Ascending aorta (tissue), 2 donors: ENCODE results near the gene NME7. TPM values are rescaled to one million over a fixed set of nuclear protein-coding genes. Genes with fewer than 3 reads are reported as not detected.

Source experiments
- DNase-seq, 2 donors: peaks; one replicate each; pipeline ENCODE4 v3.0.0-alpha.2; 2019; ENCODE audit warnings: low spot score in 2 of 2
- H3K27ac ChIP-seq, 2 donors: fragments of 200-600 bp; sonication (generic); one replicate each; pipeline ENCODE4 v1.5.1; 2016 to 2017; ENCODE audit warnings: mild to moderate bottlenecking in 1 of 2
- H3K27me3 ChIP-seq: fragments of 200-600 bp; sonication (generic); one replicate; pipeline ENCODE4 v1.5.1; 2017
- H3K36me3 ChIP-seq, 2 donors: fragments of 200-600 bp; sonication (generic); one replicate each; pipeline ENCODE4 v1.5.1; 2016
- H3K4me1 ChIP-seq, 2 donors: fragments of 200-600 bp; sonication (generic); one replicate each; pipeline ENCODE4 v1.5.1; 2016 to 2017; ENCODE audit warnings: mild to moderate bottlenecking in 1 of 2
- H3K4me3 ChIP-seq, 2 donors: fragments of 200-600 bp; sonication (generic); one replicate each; pipeline ENCODE4 v1.5.1; 2016 to 2017; ENCODE audit warnings: mild to moderate bottlenecking in 1 of 2
- H3K9me3 ChIP-seq, 2 donors: fragments of 200-600 bp; sonication (generic); one replicate each; pipeline ENCODE4 v1.5.1; 2016
- intact Hi-C: fragments of 100-400 bp; cut with DNase I; formaldehyde crosslinking; loops from one replicate; pipeline ENCODE4 v1.15.1; 2023
- total RNA-seq: library from RNA; depleted of rRNA; stranded (reverse); fragments of >200 nt; gene quantifications from one replicate; pipeline ENCODE4 v1.1.0, GENCODE V29; 2016
- TF ChIP-seq, protein P1 (sequence below), 3 experiments: fragments of 200-600 bp in 2 of 3; fragments of 450-650 bp in 1 of 3; sonication (generic) in 2 of 3; IDR thresholded peaks; one replicate each; pipeline ENCODE4 v1.5.1; 2016 to 2019; ENCODE audit warnings: antibody characterized with exemption in 3 of 3, mild to moderate bottlenecking in 1 of 3, moderate library complexity in 1 of 3

The NME7 gene
- total RNA-seq, 1 donor from 2014 or later = 4.9 TPM

DNA sequence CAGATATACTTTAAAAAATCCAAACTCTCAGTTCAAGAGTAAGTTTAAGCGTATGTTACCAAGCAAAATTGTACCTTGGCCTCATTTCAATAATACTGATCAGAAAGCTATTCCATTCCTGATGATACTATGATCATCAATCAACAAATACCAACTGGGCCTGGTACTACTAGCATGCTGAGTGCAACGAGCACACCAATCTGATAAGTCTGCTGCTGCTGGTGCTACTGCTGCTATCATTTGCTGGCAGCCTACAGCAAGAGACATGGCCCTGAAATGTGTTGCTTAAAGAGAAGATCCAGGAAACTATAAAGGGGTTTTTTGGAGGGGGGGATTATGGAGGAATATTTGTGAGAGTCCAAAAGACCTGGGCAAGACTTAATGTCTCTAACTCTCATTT is 39.7 kb downstream of the NME7 start:
- DNase-seq = no peak
- Histone ChIP-seq H3K27ac (no peak overlapping the region), H3K27me3 (no peaks in the 10 kb centered on the region), H3K36me3 (no peaks in the 10 kb centered on the region), H3K4me1 (no peaks in the 10 kb centered on the region), H3K4me3 (no peak overlapping the region), H3K9me3 (peaks cover 0 to 34% of the 10 kb centered on the region in 2 donors)
- intact Hi-C loops = no loop called here
- TF ChIP-seq, protein P1, sequence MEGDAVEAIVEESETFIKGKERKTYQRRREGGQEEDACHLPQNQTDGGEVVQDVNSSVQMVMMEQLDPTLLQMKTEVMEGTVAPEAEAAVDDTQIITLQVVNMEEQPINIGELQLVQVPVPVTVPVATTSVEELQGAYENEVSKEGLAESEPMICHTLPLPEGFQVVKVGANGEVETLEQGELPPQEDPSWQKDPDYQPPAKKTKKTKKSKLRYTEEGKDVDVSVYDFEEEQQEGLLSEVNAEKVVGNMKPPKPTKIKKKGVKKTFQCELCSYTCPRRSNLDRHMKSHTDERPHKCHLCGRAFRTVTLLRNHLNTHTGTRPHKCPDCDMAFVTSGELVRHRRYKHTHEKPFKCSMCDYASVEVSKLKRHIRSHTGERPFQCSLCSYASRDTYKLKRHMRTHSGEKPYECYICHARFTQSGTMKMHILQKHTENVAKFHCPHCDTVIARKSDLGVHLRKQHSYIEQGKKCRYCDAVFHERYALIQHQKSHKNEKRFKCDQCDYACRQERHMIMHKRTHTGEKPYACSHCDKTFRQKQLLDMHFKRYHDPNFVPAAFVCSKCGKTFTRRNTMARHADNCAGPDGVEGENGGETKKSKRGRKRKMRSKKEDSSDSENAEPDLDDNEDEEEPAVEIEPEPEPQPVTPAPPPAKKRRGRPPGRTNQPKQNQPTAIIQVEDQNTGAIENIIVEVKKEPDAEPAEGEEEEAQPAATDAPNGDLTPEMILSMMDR (IDR thresholded peaks at IDR 0.05) = no peak

DNA sequence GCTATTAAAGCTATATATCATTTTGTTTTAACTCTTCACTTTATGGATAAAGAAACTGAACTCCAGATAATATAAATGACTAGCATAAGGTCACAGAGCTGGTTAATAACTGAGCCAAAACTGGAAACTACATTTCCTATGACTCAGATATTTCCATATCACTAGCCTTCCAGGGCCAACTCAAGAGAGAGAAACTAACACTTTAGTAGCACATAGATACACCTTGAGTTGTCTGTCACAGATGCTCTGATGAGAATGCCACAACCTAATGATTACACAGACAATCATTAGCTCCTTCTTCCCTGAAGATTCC is 40.7 kb downstream of the NME7 start:
- Histone ChIP-seq H3K4me1 (no peaks in the 10 kb centered on the region), H3K4me3 (no peak overlapping the region), H3K36me3 (no peaks in the 10 kb centered on the region), H3K9me3 (peaks cover 0 to 25% of the 10 kb centered on the region in 2 donors), H3K27ac (no peak overlapping the region), H3K27me3 (no peaks in the 10 kb centered on the region)
- intact Hi-C loops = no loop called here
- TF ChIP-seq, protein P1 (IDR thresholded peaks at IDR 0.05) = no peak
- DNase-seq = no peak

GRCh38 chr1:169326261-169326955 is 41.2 kb downstream of the NME7 start:
- intact Hi-C loops = no loop called here
- H3K4me3 ChIP-seq = no peak overlapping the region
- H3K27me3 ChIP-seq = no peaks in the 10 kb centered on the region
- DNase-seq = no peak
- no peak overlapping the region for H3K27ac ChIP-seq
- no peaks in the 10 kb centered on the region for H3K36me3 ChIP-seq
- peaks cover 0 to 20% of the 10 kb centered on the region in 2 donors for H3K9me3 ChIP-seq
- TF ChIP-seq, protein P1 (IDR thresholded peaks at IDR 0.05) = no peak
- H3K4me1 ChIP-seq = no peaks in the 10 kb centered on the region

DNA sequence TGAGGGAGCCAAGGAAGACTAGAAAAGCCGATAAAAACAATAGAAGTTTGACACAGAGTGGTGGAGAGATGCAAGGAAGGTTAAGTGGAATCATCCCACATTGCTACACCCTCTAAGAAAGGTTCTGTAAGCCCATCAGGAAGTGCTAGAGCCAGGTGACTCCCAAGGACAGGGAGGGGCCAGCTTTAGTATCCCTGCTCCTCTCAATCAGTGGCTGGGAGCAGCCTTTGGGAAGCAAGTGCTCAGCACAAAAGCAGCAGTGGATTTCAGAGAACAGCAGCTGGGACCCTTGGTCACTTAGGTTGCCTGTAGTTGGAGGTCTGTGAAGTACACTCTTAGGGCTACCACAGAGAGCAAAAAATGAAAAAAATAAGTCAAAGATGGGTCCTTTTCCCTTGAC is 42.5 kb downstream of the NME7 start:
- Histone ChIP-seq H3K36me3 (no peaks in the 10 kb centered on the region), H3K27me3 (no peaks in the 10 kb centered on the region), H3K4me3 (no peak overlapping the region), H3K4me1 (no peaks in the 10 kb centered on the region), H3K9me3 (peaks cover 0 to 8% of the 10 kb centered on the region in 2 donors), H3K27ac (no peak overlapping the region)
- TF ChIP-seq, protein P1 (IDR thresholded peaks at IDR 0.05) = no peak
- intact Hi-C loops = no loop called here
- DNase-seq = no peak

- H3K36me3 ChIP-seq = no peaks in the 10 kb centered on the region
- no peak for DNase-seq
- no peak overlapping the region for H3K27ac ChIP-seq
- TF ChIP-seq, protein P1 (IDR thresholded peaks at IDR 0.05) = no peak
- no peaks in the 10 kb centered on the region for H3K27me3 ChIP-seq
- no peaks in the 10 kb centered on the region for H3K4me1 ChIP-seq
- intact Hi-C loops = no loop called here
- H3K9me3 ChIP-seq = no peaks in the 10 kb centered on the region
- no peak overlapping the region for H3K4me3 ChIP-seq
Observed at GRCh38 chr1:169322138-169322537, 45.5 kb downstream of the NME7 start.

DNA sequence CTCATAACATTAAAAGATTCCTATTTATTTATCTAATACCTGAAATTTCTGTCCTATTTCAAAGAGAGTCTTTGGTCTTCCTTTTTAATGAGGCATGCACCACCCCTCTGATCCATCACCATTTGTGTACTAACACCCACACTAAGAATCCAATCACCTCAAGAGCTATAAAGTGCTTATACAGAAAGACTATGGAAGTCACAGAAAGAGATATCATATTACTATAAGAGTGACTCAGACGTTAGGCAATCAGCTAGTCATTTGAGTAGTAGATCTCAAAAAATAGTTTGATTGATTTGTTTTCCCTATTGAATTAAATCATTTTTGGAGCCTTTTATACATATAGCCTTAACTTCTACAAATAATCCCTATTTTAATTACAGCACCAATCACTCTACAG is 46.1 kb downstream of the NME7 start:
- H3K4me1 ChIP-seq = no peaks in the 10 kb centered on the region
- TF ChIP-seq, protein P1 (IDR thresholded peaks at IDR 0.05) = no peak
- intact Hi-C loops = no loop called here

More for the DNA sequence above, 46.1 kb downstream of the NME7 start:
- H3K4me3 ChIP-seq = no peak overlapping the region
- no peaks in the 10 kb centered on the region for H3K27me3 ChIP-seq
- no peak overlapping the region for H3K27ac ChIP-seq
- no peak for DNase-seq
- no peaks in the 10 kb centered on the region for H3K9me3 ChIP-seq
- H3K36me3 ChIP-seq = no peaks in the 10 kb centered on the region
